Measurements from ENCODE around the gene TRAK2. TPM values are rescaled to one million over a fixed set of nuclear protein-coding genes. Genes with fewer than 3 reads are reported as not detected.
"Not testable (repeated sequence)": the region's sequence is repeated elsewhere in the genome, so short reads cannot be mapped to it uniquely, and the experiment has no call there.

Gene TRAK2
- total and polyA plus RNA-seq, 2 donors (not counting 3 experiments of a cell fraction or from before 2014, with no cell fraction given): 9.7 to 35.7 TPM

- Histone ChIP-seq H2AFZ (ENCODE audit: low read depth, low read length) (no peak overlapping the region), H3K27me3 (ENCODE audit: control insufficient read depth in 2 of 2, insufficient read depth in 2 of 2, low read length in 2 of 2) (no peaks in the 10 kb centered on the region), H3K4me2 (ENCODE audit: insufficient read depth, low read length) (no peak overlapping the region), H3K4me1 (ENCODE audit: control insufficient read depth, extremely low read depth, insufficient read depth, low read length) (no peaks in the 10 kb centered on the region), H3K27ac (ENCODE audit: insufficient read depth, low read depth, low read length) (no peak overlapping the region), H4K20me1 (replicated peaks; ENCODE audit: control insufficient read depth, extremely low read depth, insufficient read depth, low read length) (no peaks in the 10 kb centered on the region), H3K79me2 (ENCODE audit: control insufficient read depth, insufficient read depth, low read length) (peaks cover 17% of the 10 kb centered on the region), H3K9me1 (replicated peaks; ENCODE audit: control insufficient read depth, extremely low read depth, insufficient read depth, low read length) (no peaks in the 10 kb centered on the region), H3K9me3 (replicated peaks; ENCODE audit: control insufficient read depth, insufficient read depth, low read length) (no peaks in the 10 kb centered on the region), H3K36me3 (ENCODE audit: control insufficient read depth in 2 of 2, extremely low read depth in 1 of 2, insufficient read depth in 2 of 2, low read length in 2 of 2) (no peaks in the 10 kb centered on the region), H3K9ac (replicated peaks; ENCODE audit: extremely low read depth, insufficient read depth, low read length) (no peak overlapping the region), H3K4me3 (replicated peaks in 1 of 3; ENCODE audit: insufficient read depth in 1 of 3, low read depth in 1 of 3, low read length in 3 of 3) (no peak overlapping the region)
- POLR2A ChIA-PET: no interaction called here
- CTCF ChIA-PET: interaction anchor here (0.6 to 0.8 kb wide), 2 partner anchors 34 to 79 kb away, joined by 3 to 4 read pairs; no protein-coding TSS in a partner anchor
- TF ChIP-seq POLR2AphosphoS5 (IDR thresholded peaks at IDR 0.05; ENCODE audit: insufficient read depth, low read depth, low read length) (no peak), EZH2 (IDR thresholded peaks at IDR 0.05; ENCODE audit: borderline replicate concordance, low read depth, low read length, severe bottlenecking) (no peak), CTCF (IDR thresholded peaks at IDR 0.05; ENCODE audit: extremely low read depth in 1 of 2, insufficient read depth in 1 of 2, low read depth in 1 of 2, low read length in 2 of 2) (no peak), FOS (IDR thresholded peaks at IDR 0.05; ENCODE audit: borderline replicate concordance, insufficient read depth, low read length) (no peak), MAX (IDR thresholded peaks at IDR 0.05; ENCODE audit: insufficient read depth, insufficient read length) (no peak), GATA2 (IDR thresholded peaks at IDR 0.05; ENCODE audit: insufficient read depth, insufficient read length, low read depth, low read length) (no peak), MYC (IDR thresholded peaks at IDR 0.05; ENCODE audit: low read depth, low read length) (no peak), JUN (IDR thresholded peaks at IDR 0.05; ENCODE audit: borderline replicate concordance, insufficient read depth, insufficient read length, low read depth) (no peak), POLR2A (IDR thresholded peaks at IDR 0.05; ENCODE audit: low read depth, low read length) (no peak)
- FAIRE-seq (no peak), DNase-seq (ENCODE audit: low read depth, low spot score) (no peak)
- dilution Hi-C loops (cut with MboI; ENCODE audit: extremely low pct_ligation_motif_present, low sequenced_read_pairs): no loop called here
- intact Hi-C loops (cut with micrococcal nuclease): no loop called here
- BruUV-seq (replicated peaks): no TSS peak
Observed at GRCh38 chr2:201440182-201440581, 11.1 kb downstream of the TRAK2 start.

GRCh38 chr2:201439336-201439922 is 11.8 kb downstream of the TRAK2 start:
- intact Hi-C loops (cut with micrococcal nuclease): loop anchor here (5.0 kb wide), 1 partner anchor 912 kb away; the partner anchor contains the start of gene SGO2
- DNase-seq (ENCODE audit: low read depth, low spot score); H3K36me3 ChIP-seq (ENCODE audit: control insufficient read depth in 2 of 2, extremely low read depth in 1 of 2, insufficient read depth in 2 of 2, low read length in 2 of 2); dilution Hi-C loops (cut with MboI; ENCODE audit: extremely low pct_ligation_motif_present, low sequenced_read_pairs); H3K27ac ChIP-seq (ENCODE audit: insufficient read depth, low read depth, low read length); H3K4me2 ChIP-seq (ENCODE audit: insufficient read depth, low read length); BruUV-seq (replicated peaks); H3K4me3 ChIP-seq (replicated peaks in 1 of 3; ENCODE audit: insufficient read depth in 1 of 3, low read depth in 1 of 3, low read length in 3 of 3); H2AFZ ChIP-seq (ENCODE audit: low read depth, low read length); H3K27me3 ChIP-seq (ENCODE audit: control insufficient read depth in 2 of 2, insufficient read depth in 2 of 2, low read length in 2 of 2); H3K4me1 ChIP-seq (ENCODE audit: control insufficient read depth, extremely low read depth, insufficient read depth, low read length); H3K9me1 ChIP-seq (replicated peaks; ENCODE audit: control insufficient read depth, extremely low read depth, insufficient read depth, low read length); POLR2A ChIA-PET; H3K9me3 ChIP-seq (replicated peaks; ENCODE audit: control insufficient read depth, insufficient read depth, low read length); H4K20me1 ChIP-seq (replicated peaks; ENCODE audit: control insufficient read depth, extremely low read depth, insufficient read depth, low read length); H3K9ac ChIP-seq (replicated peaks; ENCODE audit: extremely low read depth, insufficient read depth, low read length); FAIRE-seq: not testable (repeated sequence)
- H3K79me2 ChIP-seq (ENCODE audit: control insufficient read depth, insufficient read depth, low read length): peaks cover 20% of the 10 kb centered on the region
- CTCF ChIA-PET: interaction anchor here (0.6 kb wide), 1 partner anchor 80 kb away, joined by 4 read pairs; no protein-coding TSS in a partner anchor

All from endothelial cell of umbilical vein (primary cell).